Duodenal mucosa (tissue), 2 donors: ENCODE results near the gene ZEB1.

Experiments
- H3K27ac ChIP-seq: one replicate; pipeline ENCODE4 v1.7.0; 2013; ENCODE audit warnings: low read depth, low read length
- H3K27me3 ChIP-seq, 2 donors: one replicate each; pipeline ENCODE4 v1.7.0; 2013; ENCODE audit warnings: low read length in 2 of 2, control low read depth in 1 of 2; ENCODE audit not compliant: insufficient read depth in 2 of 2, control insufficient read depth in 1 of 2
- H3K36me3 ChIP-seq, 2 donors: one replicate each; pipeline ENCODE4 v1.7.0; 2013; ENCODE audit warnings: low read length in 2 of 2, control low read depth in 1 of 2; ENCODE audit not compliant: insufficient read depth in 2 of 2, control insufficient read depth in 1 of 2
- H3K4me1 ChIP-seq, 2 donors: one replicate each; pipeline ENCODE4 v1.7.0; 2013; ENCODE audit warnings: low read length in 2 of 2, control low read depth in 1 of 2; ENCODE audit not compliant: insufficient read depth in 2 of 2, control insufficient read depth in 1 of 2
- H3K4me3 ChIP-seq, 2 donors: one replicate each; pipeline ENCODE4 v1.7.0; 2013; ENCODE audit warnings: low read length in 2 of 2, low read depth in 1 of 2
- H3K9ac ChIP-seq, 2 donors: one replicate each; pipeline ENCODE4 v1.7.0; 2013; ENCODE audit warnings: low read length in 2 of 2, low read depth in 1 of 2
- H3K9me3 ChIP-seq, 2 donors: one replicate each; pipeline ENCODE4 v1.7.0; 2013; ENCODE audit warnings: low read length in 2 of 2, control low read depth in 1 of 2; ENCODE audit not compliant: control insufficient read depth in 1 of 2

ZEB1 gene

GRCh38 chr10:31318854-31319601 is at the start of gene ZEB1:
ZEB1 (plus strand) TSS chr10:31319216; CDS start chr10:31319235, 19 bp downstream.
- peak within 1 kb of the TSS; percentile 70 to 80 for H3K9ac ChIP-seq

GRCh38 chr10:31270954-31271353 is 48.1 kb upstream of the ZEB1 start:
- Histone ChIP-seq H3K4me1 (no peaks in the 10 kb centered on the region), H3K27me3 (no peaks in the 10 kb centered on the region), H3K9ac (no peak overlapping the region), H3K36me3 (no peaks in the 10 kb centered on the region), H3K27ac (no peak overlapping the region), H3K9me3 (no peaks in the 10 kb centered on the region), H3K4me3 (no peak overlapping the region)

More at GRCh38 chr10:31318854-31319601, at the start of gene ZEB1:
- Histone ChIP-seq H3K27ac (peak within 1 kb of the TSS; percentile 88), H3K4me1 (peaks cover 0 to 6% of the 10 kb centered on the region in 2 donors), H3K9me3 (no peaks in the 10 kb centered on the region), H3K4me3 (peak within 1 kb of the TSS; percentile 90 to 91), H3K27me3 (peaks cover 10 to 12% of the 10 kb centered on the region in 2 donors), H3K36me3 (no peaks in the 10 kb centered on the region)

GRCh38 chr10:31272841-31273240 is 46.2 kb upstream of the ZEB1 start:
- Histone ChIP-seq H3K4me1 (no peaks in the 10 kb centered on the region), H3K27ac (no peak overlapping the region), H3K9ac (no peak overlapping the region), H3K36me3 (no peaks in the 10 kb centered on the region), H3K27me3 (no peaks in the 10 kb centered on the region), H3K4me3 (no peak overlapping the region), H3K9me3 (no peaks in the 10 kb centered on the region)

GRCh38 chr10:31273789-31274188 is 45.2 kb upstream of the ZEB1 start:
- Histone ChIP-seq H3K36me3 (no peaks in the 10 kb centered on the region), H3K9ac (no peak overlapping the region), H3K4me3 (no peak overlapping the region), H3K27ac (no peak overlapping the region), H3K9me3 (no peaks in the 10 kb centered on the region), H3K4me1 (no peaks in the 10 kb centered on the region), H3K27me3 (no peaks in the 10 kb centered on the region)

- H3K4me1 ChIP-seq: no peaks in the 10 kb centered on the region
Observed at GRCh38 chr10:31274310-31274709, 44.7 kb upstream of the ZEB1 start.

GRCh38 chr10:31278279-31278941 is 40.6 kb upstream of the ZEB1 start:
- no peaks in the 10 kb centered on the region for H3K36me3 ChIP-seq
- no peak overlapping the region for H3K4me3 ChIP-seq
- H3K27ac ChIP-seq: no peak overlapping the region
- H3K9ac ChIP-seq: no peak overlapping the region
- H3K27me3 ChIP-seq: no peaks in the 10 kb centered on the region
- no peaks in the 10 kb centered on the region for H3K9me3 ChIP-seq
- H3K4me1 ChIP-seq: no peaks in the 10 kb centered on the region

More at GRCh38 chr10:31274310-31274709, 44.7 kb upstream of the ZEB1 start:
- H3K4me3 ChIP-seq: no peak overlapping the region
- H3K9me3 ChIP-seq: no peaks in the 10 kb centered on the region
- H3K9ac ChIP-seq: no peak overlapping the region
- no peaks in the 10 kb centered on the region for H3K27me3 ChIP-seq
- no peak overlapping the region for H3K27ac ChIP-seq
- H3K36me3 ChIP-seq: no peaks in the 10 kb centered on the region

GRCh38 chr10:31280972-31281371 is 38.0 kb upstream of the ZEB1 start:
- no peak overlapping the region for H3K27ac ChIP-seq
- H3K9me3 ChIP-seq: no peaks in the 10 kb centered on the region
- no peak overlapping the region for H3K4me3 ChIP-seq
- no peaks in the 10 kb centered on the region for H3K27me3 ChIP-seq
- H3K9ac ChIP-seq: no peak overlapping the region
- H3K4me1 ChIP-seq: no peaks in the 10 kb centered on the region
- H3K36me3 ChIP-seq: no peaks in the 10 kb centered on the region

- H3K9ac ChIP-seq: no peak overlapping the region
- H3K4me3 ChIP-seq: no peak overlapping the region
- H3K4me1 ChIP-seq: no peaks in the 10 kb centered on the region
- no peaks in the 10 kb centered on the region for H3K36me3 ChIP-seq
- H3K9me3 ChIP-seq: no peaks in the 10 kb centered on the region
- no peaks in the 10 kb centered on the region for H3K27me3 ChIP-seq
- H3K27ac ChIP-seq: no peak overlapping the region
Observed at GRCh38 chr10:31288001-31288400, 31.0 kb upstream of the ZEB1 start.

GRCh38 chr10:31288962-31289361 is 30.1 kb upstream of the ZEB1 start:
- no peaks in the 10 kb centered on the region for H3K4me1 ChIP-seq
- no peaks in the 10 kb centered on the region for H3K27me3 ChIP-seq
- no peak overlapping the region for H3K27ac ChIP-seq
- H3K9ac ChIP-seq: no peak overlapping the region
- H3K9me3 ChIP-seq: no peaks in the 10 kb centered on the region
- H3K36me3 ChIP-seq: no peaks in the 10 kb centered on the region
- no peak overlapping the region for H3K4me3 ChIP-seq

GRCh38 chr10:31290386-31290785 is 28.6 kb upstream of the ZEB1 start:
- no peak overlapping the region for H3K4me3 ChIP-seq
- no peaks in the 10 kb centered on the region for H3K27me3 ChIP-seq
- no peaks in the 10 kb centered on the region for H3K9me3 ChIP-seq
- H3K27ac ChIP-seq: no peak overlapping the region
- no peaks in the 10 kb centered on the region for H3K36me3 ChIP-seq
- H3K4me1 ChIP-seq: no peaks in the 10 kb centered on the region
- H3K9ac ChIP-seq: no peak overlapping the region
